ENCODE results near the gene ZBED1.
"Not testable (repeated sequence)": the region's sequence is repeated elsewhere in the genome, so short reads cannot be mapped to it uniquely, and the experiment has no call there.

DNA sequence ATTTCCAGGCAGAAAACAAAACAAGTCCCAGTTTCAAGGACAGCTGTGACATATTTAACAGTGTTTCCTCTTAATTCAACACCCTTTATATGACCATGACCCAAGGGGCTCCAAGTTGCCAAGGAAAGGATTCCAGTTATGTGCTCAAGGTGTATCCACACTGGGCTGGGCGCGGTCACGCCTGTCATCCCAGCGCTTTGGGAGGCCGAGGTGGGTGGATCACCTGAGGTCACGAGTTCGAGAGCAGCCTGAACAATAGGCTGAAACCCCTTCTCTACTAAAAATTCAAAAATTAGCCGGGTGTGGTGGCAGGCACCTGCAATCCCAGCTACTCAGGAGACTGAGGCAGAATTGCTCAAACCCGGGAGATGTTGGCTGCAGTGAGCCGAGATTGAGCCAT is 29.6 kb downstream of the ZBED1 start:
- TF ChIP-seq, protein P1, sequence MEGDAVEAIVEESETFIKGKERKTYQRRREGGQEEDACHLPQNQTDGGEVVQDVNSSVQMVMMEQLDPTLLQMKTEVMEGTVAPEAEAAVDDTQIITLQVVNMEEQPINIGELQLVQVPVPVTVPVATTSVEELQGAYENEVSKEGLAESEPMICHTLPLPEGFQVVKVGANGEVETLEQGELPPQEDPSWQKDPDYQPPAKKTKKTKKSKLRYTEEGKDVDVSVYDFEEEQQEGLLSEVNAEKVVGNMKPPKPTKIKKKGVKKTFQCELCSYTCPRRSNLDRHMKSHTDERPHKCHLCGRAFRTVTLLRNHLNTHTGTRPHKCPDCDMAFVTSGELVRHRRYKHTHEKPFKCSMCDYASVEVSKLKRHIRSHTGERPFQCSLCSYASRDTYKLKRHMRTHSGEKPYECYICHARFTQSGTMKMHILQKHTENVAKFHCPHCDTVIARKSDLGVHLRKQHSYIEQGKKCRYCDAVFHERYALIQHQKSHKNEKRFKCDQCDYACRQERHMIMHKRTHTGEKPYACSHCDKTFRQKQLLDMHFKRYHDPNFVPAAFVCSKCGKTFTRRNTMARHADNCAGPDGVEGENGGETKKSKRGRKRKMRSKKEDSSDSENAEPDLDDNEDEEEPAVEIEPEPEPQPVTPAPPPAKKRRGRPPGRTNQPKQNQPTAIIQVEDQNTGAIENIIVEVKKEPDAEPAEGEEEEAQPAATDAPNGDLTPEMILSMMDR (IDR thresholded peaks at IDR 0.05): not testable (repeated sequence)
- not testable (repeated sequence) for TF ChIP-seq POLR2A, EP300, POLR2AphosphoS5 (IDR thresholded peaks at IDR 0.05)
